Measurements from ENCODE around the gene SCN2A.

DNA sequence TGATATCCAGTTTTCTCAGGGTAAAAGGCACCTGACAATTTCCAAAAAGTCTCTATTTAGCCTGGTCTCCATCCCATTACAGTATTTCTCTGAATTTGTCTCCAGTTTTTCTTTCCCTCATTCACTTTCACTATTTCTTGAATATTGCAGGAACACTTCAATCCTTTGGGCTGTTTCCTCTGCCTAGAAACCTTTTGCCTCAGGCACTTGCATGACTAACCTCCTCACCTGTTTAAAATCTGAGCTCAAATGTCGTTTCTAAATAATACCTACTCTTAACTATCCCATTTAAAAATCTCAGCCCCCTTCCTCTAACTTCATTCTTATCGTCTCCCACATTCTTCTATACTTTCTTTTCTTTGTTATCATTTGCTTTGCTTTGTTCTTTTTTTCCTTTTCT is 9.0 kb downstream of the SCN2A start:
- TF ChIP-seq, protein P1, sequence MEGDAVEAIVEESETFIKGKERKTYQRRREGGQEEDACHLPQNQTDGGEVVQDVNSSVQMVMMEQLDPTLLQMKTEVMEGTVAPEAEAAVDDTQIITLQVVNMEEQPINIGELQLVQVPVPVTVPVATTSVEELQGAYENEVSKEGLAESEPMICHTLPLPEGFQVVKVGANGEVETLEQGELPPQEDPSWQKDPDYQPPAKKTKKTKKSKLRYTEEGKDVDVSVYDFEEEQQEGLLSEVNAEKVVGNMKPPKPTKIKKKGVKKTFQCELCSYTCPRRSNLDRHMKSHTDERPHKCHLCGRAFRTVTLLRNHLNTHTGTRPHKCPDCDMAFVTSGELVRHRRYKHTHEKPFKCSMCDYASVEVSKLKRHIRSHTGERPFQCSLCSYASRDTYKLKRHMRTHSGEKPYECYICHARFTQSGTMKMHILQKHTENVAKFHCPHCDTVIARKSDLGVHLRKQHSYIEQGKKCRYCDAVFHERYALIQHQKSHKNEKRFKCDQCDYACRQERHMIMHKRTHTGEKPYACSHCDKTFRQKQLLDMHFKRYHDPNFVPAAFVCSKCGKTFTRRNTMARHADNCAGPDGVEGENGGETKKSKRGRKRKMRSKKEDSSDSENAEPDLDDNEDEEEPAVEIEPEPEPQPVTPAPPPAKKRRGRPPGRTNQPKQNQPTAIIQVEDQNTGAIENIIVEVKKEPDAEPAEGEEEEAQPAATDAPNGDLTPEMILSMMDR (conservative IDR thresholded peaks at IDR 0.05), result no peak
- TF ChIP-seq EZH2 (IDR thresholded peaks at IDR 0.05; ENCODE audit: low read depth), result no peak
